Panc1 (cell line): ENCODE data around the gene CDKAL1.

Experiments
- POLR2AphosphoS5 ChIP-seq: IDR thresholded peaks from 2 replicates; pipeline ENCODE4 v1.6.1; 2012; ENCODE audit warnings: mild to moderate bottlenecking, low read depth, low read length, moderate library complexity
- TF ChIP-seq, protein P1 (sequence below): fragments of 450-650 bp; IDR thresholded peaks from 2 replicates; pipeline ENCODE4 v1.5.1; 2017; ENCODE audit warnings: mild to moderate bottlenecking

DNA sequence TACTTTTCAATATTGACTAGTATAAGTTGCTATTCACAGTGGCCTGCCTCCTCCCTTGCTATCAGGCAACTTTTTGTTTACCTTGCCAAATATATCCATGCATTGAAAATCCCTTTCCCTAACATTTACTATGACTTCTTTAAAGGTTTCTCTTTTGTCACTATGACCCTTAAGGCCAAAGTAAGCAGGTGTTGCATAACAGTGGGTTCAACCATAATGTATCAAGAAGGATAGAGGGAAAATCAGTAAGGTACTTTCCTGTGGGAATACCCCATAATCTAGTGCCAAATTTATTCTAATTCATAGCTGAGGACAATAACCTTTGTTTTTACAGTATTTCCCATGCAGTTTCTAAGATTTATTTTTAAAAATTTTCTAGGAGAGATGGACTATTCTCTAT, 527.6 kb downstream of the CDKAL1 start:
- TF ChIP-seq, protein P1, sequence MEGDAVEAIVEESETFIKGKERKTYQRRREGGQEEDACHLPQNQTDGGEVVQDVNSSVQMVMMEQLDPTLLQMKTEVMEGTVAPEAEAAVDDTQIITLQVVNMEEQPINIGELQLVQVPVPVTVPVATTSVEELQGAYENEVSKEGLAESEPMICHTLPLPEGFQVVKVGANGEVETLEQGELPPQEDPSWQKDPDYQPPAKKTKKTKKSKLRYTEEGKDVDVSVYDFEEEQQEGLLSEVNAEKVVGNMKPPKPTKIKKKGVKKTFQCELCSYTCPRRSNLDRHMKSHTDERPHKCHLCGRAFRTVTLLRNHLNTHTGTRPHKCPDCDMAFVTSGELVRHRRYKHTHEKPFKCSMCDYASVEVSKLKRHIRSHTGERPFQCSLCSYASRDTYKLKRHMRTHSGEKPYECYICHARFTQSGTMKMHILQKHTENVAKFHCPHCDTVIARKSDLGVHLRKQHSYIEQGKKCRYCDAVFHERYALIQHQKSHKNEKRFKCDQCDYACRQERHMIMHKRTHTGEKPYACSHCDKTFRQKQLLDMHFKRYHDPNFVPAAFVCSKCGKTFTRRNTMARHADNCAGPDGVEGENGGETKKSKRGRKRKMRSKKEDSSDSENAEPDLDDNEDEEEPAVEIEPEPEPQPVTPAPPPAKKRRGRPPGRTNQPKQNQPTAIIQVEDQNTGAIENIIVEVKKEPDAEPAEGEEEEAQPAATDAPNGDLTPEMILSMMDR: no peak
- no peak for TF ChIP-seq POLR2AphosphoS5
